GM12878 (cell line): Measurements from ENCODE around the gene RAD21L1.

Experiments
- ASH2L ChIP-seq: fragments of 300-600, 200-600 bp; sonication (generic); IDR thresholded peaks from 2 replicates; pipeline ENCODE4 v1.6.1; 2017; ENCODE audit warnings: low read depth, mild to moderate bottlenecking, borderline replicate concordance
- KDM1A ChIP-seq: fragments of 200-600 bp; sonication (generic); IDR thresholded peaks from 2 replicates; pipeline ENCODE4 v1.6.1; 2016; ENCODE audit warnings: borderline replicate concordance
- NFYB ChIP-seq: IDR thresholded peaks from 2 replicates; pipeline ENCODE4 v1.6.1; 2011; ENCODE audit warnings: low read depth, mild to moderate bottlenecking, low read length, improper control_type of control experiment, moderate library complexity; ENCODE audit not compliant: insufficient read depth
- POLR2A ChIP-seq: IDR thresholded peaks from 2 replicates; pipeline ENCODE4 v1.6.1; 2011; ENCODE audit warnings: low read depth, mild to moderate bottlenecking, low read length
- POLR2AphosphoS5 ChIP-seq: IDR thresholded peaks from 2 replicates; pipeline ENCODE4 v1.6.1; 2011; ENCODE audit warnings: mild to moderate bottlenecking, low read length, inconsistent platforms
- TF ChIP-seq, protein P1 (sequence below), 3 experiments: IDR thresholded peaks in 2 of 3; conservative IDR thresholded peaks in 1 of 3; 2 replicates each; pipeline ENCODE4 v1.5.1; 2011; ENCODE audit warnings: low read depth in 3 of 3, low read length in 3 of 3, mild to moderate bottlenecking in 3 of 3, control low read depth in 2 of 3, moderate library complexity in 2 of 3, inconsistent platforms in 1 of 3, mixed read lengths in 1 of 3; ENCODE audit not compliant: control insufficient read depth in 2 of 3, insufficient read depth in 1 of 3; ENCODE audit errors: extremely low read depth in 1 of 3

DNA sequence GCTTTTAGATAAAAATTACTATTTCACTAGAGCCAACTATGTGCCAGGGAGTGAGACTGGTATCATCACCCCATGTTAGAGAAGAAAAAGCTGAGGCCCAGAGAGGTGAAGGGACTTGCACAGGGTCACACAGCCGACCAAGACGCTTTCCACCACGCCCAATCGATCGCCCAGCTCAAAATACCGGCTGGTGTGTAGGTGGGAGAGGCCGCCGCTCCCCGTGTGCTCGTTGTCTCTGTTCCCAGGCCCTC lies 40.0 kb downstream of the RAD21L1 start:
- TF ChIP-seq POLR2AphosphoS5 (no peak), NFYB (no peak), ASH2L (no peak), KDM1A (no peak), POLR2A (no peak)
- TF ChIP-seq, protein P1, sequence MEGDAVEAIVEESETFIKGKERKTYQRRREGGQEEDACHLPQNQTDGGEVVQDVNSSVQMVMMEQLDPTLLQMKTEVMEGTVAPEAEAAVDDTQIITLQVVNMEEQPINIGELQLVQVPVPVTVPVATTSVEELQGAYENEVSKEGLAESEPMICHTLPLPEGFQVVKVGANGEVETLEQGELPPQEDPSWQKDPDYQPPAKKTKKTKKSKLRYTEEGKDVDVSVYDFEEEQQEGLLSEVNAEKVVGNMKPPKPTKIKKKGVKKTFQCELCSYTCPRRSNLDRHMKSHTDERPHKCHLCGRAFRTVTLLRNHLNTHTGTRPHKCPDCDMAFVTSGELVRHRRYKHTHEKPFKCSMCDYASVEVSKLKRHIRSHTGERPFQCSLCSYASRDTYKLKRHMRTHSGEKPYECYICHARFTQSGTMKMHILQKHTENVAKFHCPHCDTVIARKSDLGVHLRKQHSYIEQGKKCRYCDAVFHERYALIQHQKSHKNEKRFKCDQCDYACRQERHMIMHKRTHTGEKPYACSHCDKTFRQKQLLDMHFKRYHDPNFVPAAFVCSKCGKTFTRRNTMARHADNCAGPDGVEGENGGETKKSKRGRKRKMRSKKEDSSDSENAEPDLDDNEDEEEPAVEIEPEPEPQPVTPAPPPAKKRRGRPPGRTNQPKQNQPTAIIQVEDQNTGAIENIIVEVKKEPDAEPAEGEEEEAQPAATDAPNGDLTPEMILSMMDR (IDR thresholded peaks at IDR 0.05 in 2 of 3, conservative IDR thresholded peaks at IDR 0.05 in 1 of 3; ENCODE audit: control insufficient read depth in 2 of 3, extremely low read depth in 1 of 3, insufficient read depth in 1 of 3, low read depth in 3 of 3, low read length in 3 of 3) = no peak
